K562 treated with DMSO at 1 percent for 48 hours (cell line): Measurements from ENCODE around the gene SCAF1. TPM values are rescaled to one million over a fixed set of nuclear protein-coding genes. Genes with fewer than 3 reads are reported as not detected.

Source experiments
- total RNA-seq: library from RNA; unstranded; fragments of 300-600 nt; gene quantifications from 2 replicates; pipeline ENCODE4 v1.2.3, GENCODE V29; 2022; ENCODE audit warnings: low replicate concordance; ENCODE audit errors: extremely low read depth

The SCAF1 gene, protein sequence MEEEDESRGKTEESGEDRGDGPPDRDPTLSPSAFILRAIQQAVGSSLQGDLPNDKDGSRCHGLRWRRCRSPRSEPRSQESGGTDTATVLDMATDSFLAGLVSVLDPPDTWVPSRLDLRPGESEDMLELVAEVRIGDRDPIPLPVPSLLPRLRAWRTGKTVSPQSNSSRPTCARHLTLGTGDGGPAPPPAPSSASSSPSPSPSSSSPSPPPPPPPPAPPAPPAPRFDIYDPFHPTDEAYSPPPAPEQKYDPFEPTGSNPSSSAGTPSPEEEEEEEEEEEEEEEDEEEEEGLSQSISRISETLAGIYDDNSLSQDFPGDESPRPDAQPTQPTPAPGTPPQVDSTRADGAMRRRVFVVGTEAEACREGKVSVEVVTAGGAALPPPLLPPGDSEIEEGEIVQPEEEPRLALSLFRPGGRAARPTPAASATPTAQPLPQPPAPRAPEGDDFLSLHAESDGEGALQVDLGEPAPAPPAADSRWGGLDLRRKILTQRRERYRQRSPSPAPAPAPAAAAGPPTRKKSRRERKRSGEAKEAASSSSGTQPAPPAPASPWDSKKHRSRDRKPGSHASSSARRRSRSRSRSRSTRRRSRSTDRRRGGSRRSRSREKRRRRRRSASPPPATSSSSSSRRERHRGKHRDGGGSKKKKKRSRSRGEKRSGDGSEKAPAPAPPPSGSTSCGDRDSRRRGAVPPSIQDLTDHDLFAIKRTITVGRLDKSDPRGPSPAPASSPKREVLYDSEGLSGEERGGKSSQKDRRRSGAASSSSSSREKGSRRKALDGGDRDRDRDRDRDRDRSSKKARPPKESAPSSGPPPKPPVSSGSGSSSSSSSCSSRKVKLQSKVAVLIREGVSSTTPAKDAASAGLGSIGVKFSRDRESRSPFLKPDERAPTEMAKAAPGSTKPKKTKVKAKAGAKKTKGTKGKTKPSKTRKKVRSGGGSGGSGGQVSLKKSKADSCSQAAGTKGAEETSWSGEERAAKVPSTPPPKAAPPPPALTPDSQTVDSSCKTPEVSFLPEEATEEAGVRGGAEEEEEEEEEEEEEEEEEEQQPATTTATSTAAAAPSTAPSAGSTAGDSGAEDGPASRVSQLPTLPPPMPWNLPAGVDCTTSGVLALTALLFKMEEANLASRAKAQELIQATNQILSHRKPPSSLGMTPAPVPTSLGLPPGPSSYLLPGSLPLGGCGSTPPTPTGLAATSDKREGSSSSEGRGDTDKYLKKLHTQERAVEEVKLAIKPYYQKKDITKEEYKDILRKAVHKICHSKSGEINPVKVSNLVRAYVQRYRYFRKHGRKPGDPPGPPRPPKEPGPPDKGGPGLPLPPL
- total RNA-seq, result not detected in 2 replicates

DNA sequence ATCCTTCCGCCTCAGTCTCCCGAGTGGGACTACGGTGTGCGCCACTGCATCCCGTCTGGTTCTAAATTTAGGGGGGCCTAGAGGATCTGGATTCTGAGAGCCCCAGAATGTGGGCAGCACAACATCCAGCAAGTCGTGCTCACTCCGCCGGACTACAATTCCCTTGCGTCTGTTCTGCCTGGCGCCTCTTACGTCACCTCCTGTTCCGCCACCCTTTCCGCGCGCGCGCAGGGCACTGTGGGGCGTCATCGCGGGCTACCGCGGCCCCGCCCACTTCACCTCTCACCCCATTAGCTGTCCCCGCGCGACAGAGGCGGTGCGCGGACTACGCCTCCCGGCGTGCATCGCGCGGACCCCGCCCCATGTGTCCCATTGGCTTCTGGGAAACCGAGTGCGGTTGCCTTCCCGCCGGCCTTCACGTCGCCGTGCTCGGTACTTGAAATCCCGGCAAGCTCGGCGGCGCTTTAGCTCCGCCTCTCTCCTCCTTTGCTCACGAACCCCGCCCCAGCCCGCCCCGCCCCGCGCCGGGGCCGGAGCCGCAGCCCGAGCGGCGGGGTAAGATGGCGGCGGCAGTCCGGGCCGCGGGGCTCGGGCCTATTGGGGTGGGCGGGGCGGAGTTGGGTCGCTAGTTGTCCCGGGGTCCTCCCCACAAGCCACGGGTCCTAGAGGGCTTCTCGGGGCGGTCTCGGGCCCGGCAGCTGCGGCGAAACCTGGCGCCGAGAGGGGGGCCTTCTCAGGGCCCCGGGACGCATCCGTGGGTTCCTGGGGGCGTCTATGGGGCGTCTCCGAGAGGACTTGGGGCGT, at the start of gene SCAF1:
Gene SCAF1 (plus strand): TSS at position 522 of the 804 bp plus-strand sequence. CDS start 2,818 bp downstream, outside the sequence.

DNA sequence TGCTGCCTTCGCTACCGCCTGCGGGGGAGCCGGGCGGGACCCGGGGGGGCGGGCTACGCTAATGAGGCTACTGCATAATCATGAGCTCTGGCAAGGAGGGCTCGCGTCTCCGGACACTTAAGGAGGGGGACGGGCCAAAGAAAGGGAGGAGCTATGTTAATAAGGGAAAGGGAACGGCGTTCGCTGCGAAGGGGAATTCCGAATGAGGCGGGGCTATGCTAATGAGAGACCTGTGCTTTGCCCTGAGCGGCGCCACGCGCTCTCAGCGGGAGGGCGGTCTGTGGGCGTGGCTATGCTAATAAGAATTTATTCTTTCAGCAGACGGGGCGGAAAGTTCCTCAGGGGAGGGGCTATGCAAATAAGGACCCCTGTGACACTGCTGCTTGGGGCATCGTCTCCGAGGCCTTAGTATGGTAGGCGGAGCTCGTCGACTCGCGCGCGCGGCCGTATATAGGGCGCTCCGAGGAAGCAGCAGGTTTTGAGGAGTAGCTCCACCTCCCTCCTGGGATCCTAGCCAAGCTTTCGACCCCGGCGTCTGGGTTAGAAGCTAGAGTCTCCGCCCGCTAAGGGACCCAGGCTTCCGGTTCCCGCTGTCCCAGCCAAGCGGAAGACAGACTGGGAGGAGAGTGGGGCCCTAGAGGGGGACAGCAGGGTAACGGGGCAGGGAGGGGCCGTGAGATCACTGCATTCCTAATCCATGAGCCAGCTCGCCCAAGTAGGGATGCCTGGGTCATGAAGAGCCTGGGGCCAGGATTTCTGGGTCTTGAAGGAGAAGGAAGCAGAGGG, 1.7 kb upstream of the SCAF1 start, which contains the start of gene RRAS:
Gene RRAS (minus strand): TSS at position 31 of the 786 bp plus-strand sequence. CDS start 45 bp downstream, outside the sequence.

DNA sequence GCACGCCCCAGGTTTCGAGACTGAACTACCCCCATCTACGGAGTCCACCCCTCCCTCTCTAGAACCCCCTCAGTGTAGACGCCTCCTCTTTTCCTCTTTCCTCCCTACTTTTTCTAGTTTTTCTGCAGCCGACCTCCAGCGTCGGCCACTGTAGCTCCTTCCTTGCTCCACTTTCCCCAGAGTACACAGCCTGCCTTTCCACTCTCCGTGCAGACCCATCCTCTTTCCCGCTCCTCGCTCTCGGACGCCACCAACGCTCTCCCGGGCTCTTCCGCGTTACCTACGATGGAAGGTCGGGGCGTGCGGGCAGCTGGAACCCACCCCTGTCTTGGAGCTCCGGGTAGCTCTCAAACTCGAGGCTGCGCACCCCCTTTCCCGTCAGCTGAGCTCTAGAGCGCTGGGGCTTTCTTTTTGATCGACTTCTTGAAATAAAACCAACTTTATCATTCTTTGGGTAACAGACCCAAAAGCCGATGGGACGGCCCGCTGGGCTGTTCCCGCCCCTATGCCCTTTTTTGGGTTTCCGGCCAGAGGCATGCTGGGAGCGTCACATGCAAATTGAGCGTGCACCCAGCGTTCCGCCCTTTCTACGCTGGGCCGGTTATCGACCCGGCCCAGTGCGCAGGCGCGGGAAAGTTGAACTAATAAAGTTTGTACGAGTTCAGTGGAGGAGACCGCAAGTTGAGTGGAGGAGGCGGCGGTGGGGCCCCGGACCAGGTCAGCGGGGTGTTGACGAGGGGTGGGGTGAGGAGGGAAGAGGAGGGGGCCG, 23.5 kb downstream of the SCAF1 start, which contains the start of the genes BCL2L12 and IRF3:
Gene BCL2L12 (plus strand): TSS at position 583 of the 769 bp plus-strand sequence. CDS start 760 bp downstream, outside the sequence.
Gene IRF3 (minus strand): TSS at position 507 of the 769 bp plus-strand sequence. CDS start 1,019 bp downstream, outside the sequence.

DNA sequence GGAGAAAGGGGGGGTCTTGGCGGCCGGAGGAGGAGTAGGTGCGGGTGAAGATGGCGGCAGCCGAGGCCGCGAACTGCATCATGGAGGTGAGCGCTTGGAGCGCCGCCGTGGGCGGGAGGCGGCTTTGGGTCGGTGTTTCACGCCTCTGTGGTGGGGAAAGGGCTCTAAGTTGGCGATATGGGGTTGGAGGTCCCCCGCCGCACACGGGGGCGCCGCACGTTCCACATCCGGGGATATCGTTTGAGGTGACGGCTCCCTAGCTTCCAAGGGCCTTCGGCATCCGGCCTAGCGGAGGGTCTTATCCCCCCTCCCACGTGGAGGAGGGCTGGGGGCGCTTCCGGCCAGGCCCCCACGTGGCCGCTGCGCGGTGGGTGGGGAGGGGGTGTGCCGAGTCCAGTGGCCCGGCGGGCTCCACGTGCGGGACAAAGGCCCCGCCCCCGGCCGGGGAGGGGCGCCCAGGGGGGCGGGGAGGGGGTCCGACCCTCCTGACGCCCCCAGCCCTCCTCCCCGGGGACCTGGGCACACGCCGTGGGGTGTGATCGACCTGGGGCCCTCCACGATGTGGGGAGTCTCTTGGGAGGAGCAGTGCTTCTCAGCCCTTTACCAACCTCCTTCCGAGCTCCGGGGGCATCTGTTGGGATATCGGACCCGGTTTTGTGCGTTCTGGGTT, 35.4 kb downstream of the SCAF1 start, which contains the start of gene PRMT1:
Gene PRMT1 (plus strand): TSS at position 41 of the 670 bp plus-strand sequence. CDS start 10 bp downstream, at position 51.

DNA sequence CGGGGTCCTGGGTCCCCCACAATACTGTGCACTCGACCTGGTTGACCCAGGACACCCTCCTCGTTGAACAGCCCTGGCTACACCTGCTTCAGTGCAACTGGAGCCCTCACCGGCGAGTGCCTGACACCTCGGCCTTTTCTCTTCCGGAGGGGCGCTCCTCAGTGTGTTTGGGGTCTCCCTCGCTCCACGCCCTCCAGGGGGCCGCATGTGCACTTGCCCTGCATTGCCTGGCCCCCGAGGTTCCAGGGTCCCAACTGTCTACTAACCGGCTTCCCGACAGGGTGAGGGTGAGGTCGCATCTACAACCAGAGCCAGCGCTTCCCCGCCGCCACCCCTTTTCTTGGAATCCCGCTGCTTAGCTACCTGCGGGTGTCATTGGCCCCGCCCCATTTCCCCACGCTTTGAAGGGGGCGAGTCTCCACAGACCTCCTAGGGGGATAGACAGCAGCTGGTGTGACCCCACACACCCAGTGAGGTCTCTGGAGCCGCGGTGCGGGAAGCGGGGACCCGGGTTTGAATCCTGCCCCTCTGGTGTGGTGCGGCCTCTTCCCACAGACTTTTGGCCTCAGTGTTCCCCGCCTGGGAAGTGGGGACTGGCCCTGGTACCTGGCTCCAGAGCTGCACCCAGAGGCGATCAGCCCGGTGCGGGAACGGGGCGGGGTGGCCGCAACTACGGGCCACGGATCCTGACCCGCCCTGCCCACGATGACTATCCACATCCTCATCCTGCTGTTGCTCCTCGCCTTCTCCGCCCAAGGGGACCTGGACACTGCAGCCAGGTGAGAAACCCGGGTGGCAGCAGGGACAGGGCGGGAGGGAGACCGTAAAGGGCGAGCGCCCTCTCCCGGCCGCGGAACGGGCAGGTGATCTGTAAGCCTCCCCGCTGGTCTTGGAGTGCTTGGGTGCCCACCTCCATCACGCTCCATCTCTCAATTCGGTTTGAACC, 47.4 kb downstream of the SCAF1 start, which contains the start of gene ADM5:
Gene ADM5 (plus strand): TSS at position 462 of the 946 bp plus-strand sequence. CDS start 244 bp downstream, at position 706.

DNA sequence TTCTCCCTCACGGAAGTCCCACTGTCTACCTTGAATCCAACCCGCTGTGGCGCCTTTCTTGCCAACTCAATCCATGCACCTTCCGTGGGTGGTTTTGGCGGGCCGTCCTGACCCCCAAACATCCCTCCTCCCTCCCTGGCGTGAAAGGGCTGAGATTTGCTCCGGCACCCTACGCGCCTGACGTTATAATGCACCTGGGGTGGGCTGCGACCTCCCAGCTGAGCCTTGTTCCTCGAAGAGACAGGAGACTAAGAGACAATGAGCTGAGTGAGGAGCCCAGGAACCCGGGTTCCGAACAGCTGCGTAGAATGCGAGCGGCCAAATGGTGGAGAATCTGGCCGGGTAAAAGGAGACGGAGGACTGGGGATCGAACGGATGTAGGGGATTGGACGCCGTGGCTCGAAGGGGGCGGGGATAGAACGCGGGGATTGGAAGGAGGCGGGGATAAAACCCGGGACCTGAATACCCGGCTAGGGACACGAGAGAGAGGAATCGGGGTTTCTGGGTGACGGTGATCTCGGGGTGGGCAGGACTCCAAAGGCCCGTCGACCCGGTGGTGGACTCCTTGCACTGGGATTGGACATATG, 48.7 kb downstream of the SCAF1 start, which contains the start of gene CPT1C:
Gene CPT1C (plus strand): TSS at position 461 of the 587 bp plus-strand sequence. CDS start 1,137 bp downstream, outside the sequence.

Other genes starting within 250 kb of the SCAF1 start
- gene PTH2, start 218.8 kb upstream of the SCAF1 start, total RNA-seq, result not detected in 2 replicates
- gene GFY, start 216.8 kb upstream of the SCAF1 start, total RNA-seq, result not detected in 2 replicates
- not detected in 2 replicates for gene SLC17A7, start 200.7 kb upstream of the SCAF1 start, total RNA-seq
- gene PIH1D1, start 190.4 kb upstream of the SCAF1 start, total RNA-seq, result not detected in 2 replicates
- gene ALDH16A1, start 189.0 kb upstream of the SCAF1 start, total RNA-seq, result not detected in 2 replicates
- gene FLT3LG, start 168.0 kb upstream of the SCAF1 start, total RNA-seq, result not detected in 2 replicates
- gene RPL13A, start 154.6 kb upstream of the SCAF1 start, total RNA-seq, result 3,760 and 3,772 TPM in 2 replicates
- 2,330 TPM in 1 of 2 replicates, not detected in the other for gene RPS11, start 145.8 kb upstream of the SCAF1 start, total RNA-seq
- not detected in 2 replicates for gene FCGRT, start 129.5 kb upstream of the SCAF1 start, total RNA-seq
- gene RCN3, start 114.2 kb upstream of the SCAF1 start, total RNA-seq, result not detected in 2 replicates
- gene NOSIP, start 61.7 kb upstream of the SCAF1 start, total RNA-seq, result 906 TPM in 1 of 2 replicates, not detected in the other
- not detected in 2 replicates for gene PRRG2, start 60.9 kb upstream of the SCAF1 start, total RNA-seq
- gene PRR12, start 51.0 kb upstream of the SCAF1 start, total RNA-seq, result not detected in 2 replicates
- not detected in 2 replicates for gene RRAS, start 2.1 kb upstream of the SCAF1 start, total RNA-seq
- gene IRF3, start 23.6 kb downstream of the SCAF1 start, total RNA-seq, result not detected in 2 replicates
- not detected in 2 replicates for gene BCL2L12, start 23.7 kb downstream of the SCAF1 start, total RNA-seq
- gene PRMT1, start 35.1 kb downstream of the SCAF1 start, total RNA-seq, result not detected in 2 replicates
- gene ADM5, start 47.4 kb downstream of the SCAF1 start, total RNA-seq, result not detected in 2 replicates
- not detected in 2 replicates for gene CPT1C, start 48.9 kb downstream of the SCAF1 start, total RNA-seq
- not detected in 2 replicates for gene TSKS, start 121.1 kb downstream of the SCAF1 start, total RNA-seq
- gene AP2A1, start 124.8 kb downstream of the SCAF1 start, total RNA-seq, result 113 TPM in 1 of 2 replicates, not detected in the other
- gene FUZ, start 171.1 kb downstream of the SCAF1 start, total RNA-seq, result not detected in 2 replicates
- not detected in 2 replicates for gene MED25, start 176.1 kb downstream of the SCAF1 start, total RNA-seq
- gene PTOV1, start 208.9 kb downstream of the SCAF1 start, total RNA-seq, result not detected in 2 replicates
- gene PNKP, start 225.4 kb downstream of the SCAF1 start, total RNA-seq, result not detected in 2 replicates
- not detected in 2 replicates for gene AKT1S1, start 235.1 kb downstream of the SCAF1 start, total RNA-seq
- not detected in 2 replicates for gene TBC1D17, start 235.5 kb downstream of the SCAF1 start, total RNA-seq